Fibroblast of the aortic adventitia (primary cell): Measurements from ENCODE around the gene WNT4. TPM values are rescaled to one million over a fixed set of nuclear protein-coding genes. Genes with fewer than 3 reads are reported as not detected.
"Not testable (repeated sequence)": the region's sequence is repeated elsewhere in the genome, so short reads cannot be mapped to it uniquely, and the experiment has no call there.

Experiments used
- DNase-seq: peaks from one replicate; pipeline ENCODE4 v3.0.0-alpha.2; 2010; ENCODE audit warnings: low read depth
- H3K4me3 ChIP-seq: 2 replicates; pipeline ENCODE4 v1.5.1; 2011; ENCODE audit warnings: low read depth, mild to moderate bottlenecking, control low read depth, low read length, moderate library complexity
- total RNA-seq: library from RNA; depleted of rRNA; stranded (reverse); fragments of >200 nt; gene quantifications from 2 replicates; pipeline ENCODE4 v1.2.3, GENCODE V29; 2012; ENCODE audit warnings: low replicate concordance
- TF ChIP-seq, protein P1 (sequence below): IDR thresholded peaks from 2 replicates; pipeline ENCODE4 v1.5.1; 2011; ENCODE audit warnings: mild to moderate bottlenecking, low read length, control low read depth, inconsistent platforms; ENCODE audit not compliant: insufficient read depth

Gene WNT4
- total RNA-seq, 1 donor: under 0.01 TPM

DNA sequence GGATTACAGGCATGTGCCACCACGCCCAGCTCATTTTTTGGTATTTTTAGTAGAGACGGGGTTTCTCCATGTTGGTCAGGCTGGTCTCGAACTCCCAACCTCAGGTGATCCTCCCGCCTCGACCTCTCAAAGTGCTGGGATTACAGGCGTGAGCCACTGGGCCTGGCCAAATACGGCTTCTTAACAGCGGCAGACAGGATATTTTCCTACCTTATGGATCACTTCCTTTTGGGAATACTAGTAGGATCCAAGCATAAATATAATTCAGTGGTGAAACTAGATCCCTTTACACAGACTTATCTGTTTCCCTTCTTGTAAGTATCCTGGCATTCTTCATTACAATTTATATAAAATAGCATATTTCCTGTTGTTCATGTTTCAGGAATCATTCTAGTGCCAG, 40.9 kb downstream of the WNT4 start:
- TF ChIP-seq, protein P1, sequence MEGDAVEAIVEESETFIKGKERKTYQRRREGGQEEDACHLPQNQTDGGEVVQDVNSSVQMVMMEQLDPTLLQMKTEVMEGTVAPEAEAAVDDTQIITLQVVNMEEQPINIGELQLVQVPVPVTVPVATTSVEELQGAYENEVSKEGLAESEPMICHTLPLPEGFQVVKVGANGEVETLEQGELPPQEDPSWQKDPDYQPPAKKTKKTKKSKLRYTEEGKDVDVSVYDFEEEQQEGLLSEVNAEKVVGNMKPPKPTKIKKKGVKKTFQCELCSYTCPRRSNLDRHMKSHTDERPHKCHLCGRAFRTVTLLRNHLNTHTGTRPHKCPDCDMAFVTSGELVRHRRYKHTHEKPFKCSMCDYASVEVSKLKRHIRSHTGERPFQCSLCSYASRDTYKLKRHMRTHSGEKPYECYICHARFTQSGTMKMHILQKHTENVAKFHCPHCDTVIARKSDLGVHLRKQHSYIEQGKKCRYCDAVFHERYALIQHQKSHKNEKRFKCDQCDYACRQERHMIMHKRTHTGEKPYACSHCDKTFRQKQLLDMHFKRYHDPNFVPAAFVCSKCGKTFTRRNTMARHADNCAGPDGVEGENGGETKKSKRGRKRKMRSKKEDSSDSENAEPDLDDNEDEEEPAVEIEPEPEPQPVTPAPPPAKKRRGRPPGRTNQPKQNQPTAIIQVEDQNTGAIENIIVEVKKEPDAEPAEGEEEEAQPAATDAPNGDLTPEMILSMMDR: no peak
- no peak for DNase-seq
- no peak overlapping the region for H3K4me3 ChIP-seq

DNA sequence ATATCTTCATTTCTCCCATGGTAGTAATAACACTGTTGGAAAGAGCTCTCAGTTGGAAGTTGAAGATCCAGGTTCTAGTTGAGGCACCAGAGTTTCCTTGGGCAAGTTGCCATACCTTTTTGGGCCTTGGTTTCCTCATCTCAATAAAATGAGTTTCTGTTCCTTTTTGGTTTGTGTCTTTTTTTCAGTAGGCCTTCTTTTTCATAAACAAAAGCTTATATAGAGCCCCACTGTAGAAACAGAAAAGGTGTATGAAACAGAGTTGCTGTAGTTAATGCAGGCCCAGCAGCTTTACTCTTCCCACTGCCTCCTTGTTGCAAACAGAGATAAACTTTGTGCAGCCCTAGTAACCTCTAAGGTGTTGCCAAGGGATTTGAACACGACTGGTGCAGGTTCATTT, 41.7 kb downstream of the WNT4 start:
- DNase-seq: no peak
- H3K4me3 ChIP-seq: no peak overlapping the region
- TF ChIP-seq, protein P1: no peak

DNA sequence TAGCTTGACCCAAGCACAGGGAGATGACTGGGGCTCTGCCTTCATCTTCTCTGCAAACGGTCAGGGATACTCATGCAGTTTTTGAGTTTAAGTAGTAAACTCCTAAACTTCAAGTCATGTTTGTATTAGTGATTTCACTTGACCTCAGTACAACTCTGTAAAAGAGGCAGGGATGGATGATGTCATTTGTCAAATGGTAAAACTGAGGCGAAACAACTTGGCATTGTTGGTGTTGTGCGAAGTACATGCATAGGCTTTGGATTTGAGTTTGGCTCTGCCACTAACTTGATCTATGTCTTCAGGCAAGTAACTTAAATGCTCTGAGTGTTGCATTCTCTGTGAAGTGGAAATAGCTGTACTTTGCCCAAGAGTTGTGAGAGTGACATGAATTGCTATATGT, 42.7 kb downstream of the WNT4 start:
- DNase-seq: no peak
- no peak overlapping the region for H3K4me3 ChIP-seq
- TF ChIP-seq, protein P1: no peak

DNA sequence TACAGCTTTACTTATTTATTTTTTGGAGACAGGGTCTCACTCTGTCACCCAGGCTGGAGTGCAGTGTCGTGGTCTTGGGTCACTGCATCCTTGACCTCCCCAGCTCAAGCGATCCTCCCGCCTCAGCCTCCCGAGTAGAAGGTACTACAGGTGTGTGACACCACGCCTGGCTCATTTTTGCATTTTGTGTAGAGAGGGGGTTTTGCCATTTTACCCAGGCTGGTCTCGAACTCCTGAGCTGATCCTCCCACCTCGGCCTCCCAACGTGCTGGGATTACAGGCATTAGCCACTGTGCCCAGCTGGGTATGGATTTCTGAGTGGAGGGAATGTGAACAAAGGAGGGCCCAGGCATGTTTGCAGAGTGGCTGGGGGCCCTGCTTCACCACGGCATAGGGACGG, 44.1 kb downstream of the WNT4 start:
- DNase-seq: no peak
- TF ChIP-seq, protein P1: no peak
- H3K4me3 ChIP-seq: no peak overlapping the region

DNA sequence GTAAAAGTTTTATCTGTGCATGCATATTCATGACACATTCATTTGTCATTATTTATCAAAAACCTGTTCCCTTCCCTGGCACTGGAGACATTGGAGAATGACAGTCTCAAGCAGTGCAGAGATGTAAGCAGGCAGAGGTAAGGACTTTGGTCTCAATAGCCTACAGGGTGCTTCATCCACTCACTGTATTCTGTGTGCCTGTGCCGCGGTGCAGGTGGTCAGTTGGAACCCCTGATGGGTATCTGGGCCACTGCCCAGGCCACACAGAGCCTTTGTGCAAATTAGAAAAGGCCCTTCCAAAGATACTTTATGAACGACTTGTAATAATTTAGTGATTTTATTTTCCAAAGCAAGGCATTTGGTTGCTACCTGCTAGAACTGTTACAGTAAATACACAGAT, 46.4 kb downstream of the WNT4 start:
- DNase-seq: no peak
- H3K4me3 ChIP-seq: no peak overlapping the region
- TF ChIP-seq, protein P1: no peak

DNA sequence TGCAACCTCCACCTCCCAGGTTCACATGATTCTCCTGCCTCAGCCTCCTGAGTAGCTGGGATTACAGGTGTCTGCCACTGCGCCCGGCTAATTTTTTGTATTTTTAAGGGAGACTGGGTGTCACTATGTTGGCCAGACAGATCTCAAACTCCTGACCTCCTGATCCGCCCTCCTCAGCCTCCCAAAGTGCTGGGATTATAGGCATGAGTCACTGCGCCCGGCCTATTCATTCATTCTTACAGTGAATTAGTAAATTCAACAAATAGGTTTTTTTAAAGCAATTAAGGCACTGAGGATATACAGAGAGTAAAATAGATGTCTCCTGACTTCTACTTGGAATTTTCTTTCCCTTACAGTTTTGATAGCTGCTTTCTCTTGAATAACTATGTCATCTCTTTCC, 46.9 kb downstream of the WNT4 start:
- no peak overlapping the region for H3K4me3 ChIP-seq
- DNase-seq: no peak
- TF ChIP-seq, protein P1: no peak

DNA sequence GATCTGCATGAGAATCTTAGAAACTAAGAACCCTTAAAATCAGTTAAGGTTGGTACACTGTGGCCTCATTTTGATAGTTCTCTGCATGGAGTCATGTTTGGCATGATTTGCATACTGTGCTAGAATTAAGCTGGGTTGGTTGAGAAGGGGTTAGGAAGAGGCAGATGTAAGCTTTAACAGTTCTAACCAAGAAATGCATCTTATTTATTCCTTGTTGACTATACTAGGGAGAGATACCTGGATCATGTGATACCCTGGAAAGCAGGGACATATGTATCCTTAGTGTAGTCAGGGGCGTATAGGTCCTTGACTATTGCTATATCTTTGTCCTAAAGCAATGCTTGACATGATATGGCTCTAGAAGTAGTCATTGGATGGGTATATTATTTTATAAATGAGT, 49.4 kb downstream of the WNT4 start:
- TF ChIP-seq, protein P1: no peak
- no peak overlapping the region for H3K4me3 ChIP-seq
- no peak for DNase-seq

DNA sequence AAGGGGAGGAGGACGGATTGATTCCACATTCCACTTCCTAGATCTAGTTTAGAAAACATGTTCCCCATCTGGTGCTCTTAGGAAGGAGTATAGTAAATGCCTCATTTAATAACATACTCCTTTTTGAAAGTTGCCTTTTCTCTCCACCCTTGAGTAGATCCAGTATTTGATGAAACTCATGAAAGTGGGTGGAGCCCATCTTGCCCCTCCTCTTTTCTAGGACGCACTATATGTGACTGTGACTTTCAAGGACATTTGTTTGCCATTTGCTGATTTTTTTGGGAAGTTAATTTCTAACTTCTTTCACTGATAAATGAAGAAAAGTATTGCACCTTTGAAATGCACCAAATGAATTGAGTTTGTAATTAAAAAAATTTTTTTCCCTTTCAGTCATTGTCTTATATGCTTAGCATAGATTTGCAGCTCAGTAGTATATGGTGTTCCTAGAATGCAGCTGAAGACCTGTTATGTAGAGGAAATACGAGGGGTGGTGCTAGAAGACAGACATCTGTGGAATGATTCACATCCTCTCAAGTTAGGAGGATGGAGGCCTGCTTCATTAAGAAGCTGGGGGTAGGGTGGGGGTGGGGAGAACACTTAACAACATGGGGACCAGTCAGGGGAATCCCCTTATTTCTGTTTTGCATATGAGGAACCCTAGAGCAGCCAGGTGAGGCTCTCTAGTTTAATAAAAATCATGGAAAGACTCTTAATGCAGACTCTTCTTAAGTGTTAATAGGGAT, 50.7 kb downstream of the WNT4 start:
- not testable (repeated sequence) for DNase-seq

More for the DNA sequence above, 50.7 kb downstream of the WNT4 start:
- not testable (repeated sequence) for H3K4me3 ChIP-seq
